Mucosa of descending colon (tissue), 3 donors: Measurements from ENCODE around the gene IQSEC3. TPM values are rescaled to one million over a fixed set of nuclear protein-coding genes. Genes with fewer than 3 reads are reported as not detected.
"Not testable (repeated sequence)": the region's sequence is repeated elsewhere in the genome, so short reads cannot be mapped to it uniquely, and the experiment has no call there.

Experiments used
- ATAC-seq: fragments of 200-7000 bp; cut with Tn5 transposase; one replicate; pipeline ENCODE4 v1.9.1; 2020; ENCODE audit warnings: mild to moderate bottlenecking, moderate library complexity
- DNase-seq, 3 donors: peaks; one replicate each; pipeline ENCODE4 v3.0.0-alpha.2; 2020
- H3K36me3 ChIP-seq: fragments of 200-600 bp; one replicate; pipeline ENCODE4 v1.8.0; 2021; ENCODE audit warnings: low read depth, mild to moderate bottlenecking
- H3K4me1 ChIP-seq: fragments of 200-600 bp; one replicate; pipeline ENCODE4 v1.8.0; 2021; ENCODE audit warnings: low read depth, mild to moderate bottlenecking
- H3K4me3 ChIP-seq: fragments of 200-600 bp; one replicate; pipeline ENCODE4 v1.8.0; 2021; ENCODE audit warnings: mild to moderate bottlenecking
- H3K9me3 ChIP-seq: fragments of 200-600 bp; one replicate; pipeline ENCODE4 v1.8.0; 2021; ENCODE audit warnings: mild to moderate bottlenecking
- intact Hi-C, 2 donors: fragments of 100-400 bp; cut with DNase I in 1 of 2; cut with micrococcal nuclease in 1 of 2; formaldehyde crosslinking; loops; one replicate each; pipeline versions ENCODE4 v1.11.0 to v1.11.1; 2022; cut with DNase I, micrococcal nuclease
- total RNA-seq, 3 donors: library from RNA; stranded (reverse); fragmentation: NEBNext Ultra II Directional in 2 of 3; extraction: Animal tissue kit (Norgen Biotek cat#: 25700) in 2 of 3; gene quantifications; one replicate each; pipeline versions ENCODE4 v1.2.1 to v1.2.4, GENCODE V29; 2021 to 2023
- TF ChIP-seq, protein P1 (sequence below): fragments of 200-600 bp; IDR thresholded peaks from one replicate; pipeline ENCODE4 v1.8.0; 2022; ENCODE audit warnings: antibody characterized with exemption, mild to moderate bottlenecking
- donor health status: DM: no; HTN: no; CAD: no; lungs with moderate emphysema.
- donor health status: DM: no; HTN: no; CAD: no.
- donor health status: DM: no; HTN: yes; CAD: no.

Gene IQSEC3
- total RNA-seq, 3 donors from 2014 or later, result 0.23 to 2.3 (median 1.1) TPM

DNA sequence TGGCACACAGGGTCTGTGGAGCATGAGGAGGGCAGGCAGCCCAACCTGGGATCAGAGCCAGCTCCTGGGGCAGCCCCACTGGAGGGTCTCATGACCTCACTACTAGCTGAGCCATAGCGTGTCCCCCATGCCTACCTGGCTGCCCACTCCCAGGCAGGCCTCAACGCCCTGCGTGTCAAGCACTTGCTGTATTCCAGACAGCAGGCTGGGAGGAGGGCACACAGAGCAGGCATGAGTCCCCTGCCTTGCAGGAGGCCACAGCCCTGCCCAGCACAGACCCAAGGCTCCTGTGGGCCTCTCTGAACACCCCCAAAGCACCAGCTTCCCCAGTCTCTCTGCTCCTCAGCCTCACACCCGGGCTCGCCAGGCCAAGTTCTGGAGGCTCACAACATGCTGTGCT lies 64.0 kb downstream of the IQSEC3 start:
- H3K4me3 ChIP-seq, result no peak overlapping the region
- DNase-seq (no peak), ATAC-seq (no peak)
- H3K9me3 ChIP-seq, result no peaks in the 10 kb centered on the region
- intact Hi-C loops, result no loop called here
- TF ChIP-seq, protein P1, sequence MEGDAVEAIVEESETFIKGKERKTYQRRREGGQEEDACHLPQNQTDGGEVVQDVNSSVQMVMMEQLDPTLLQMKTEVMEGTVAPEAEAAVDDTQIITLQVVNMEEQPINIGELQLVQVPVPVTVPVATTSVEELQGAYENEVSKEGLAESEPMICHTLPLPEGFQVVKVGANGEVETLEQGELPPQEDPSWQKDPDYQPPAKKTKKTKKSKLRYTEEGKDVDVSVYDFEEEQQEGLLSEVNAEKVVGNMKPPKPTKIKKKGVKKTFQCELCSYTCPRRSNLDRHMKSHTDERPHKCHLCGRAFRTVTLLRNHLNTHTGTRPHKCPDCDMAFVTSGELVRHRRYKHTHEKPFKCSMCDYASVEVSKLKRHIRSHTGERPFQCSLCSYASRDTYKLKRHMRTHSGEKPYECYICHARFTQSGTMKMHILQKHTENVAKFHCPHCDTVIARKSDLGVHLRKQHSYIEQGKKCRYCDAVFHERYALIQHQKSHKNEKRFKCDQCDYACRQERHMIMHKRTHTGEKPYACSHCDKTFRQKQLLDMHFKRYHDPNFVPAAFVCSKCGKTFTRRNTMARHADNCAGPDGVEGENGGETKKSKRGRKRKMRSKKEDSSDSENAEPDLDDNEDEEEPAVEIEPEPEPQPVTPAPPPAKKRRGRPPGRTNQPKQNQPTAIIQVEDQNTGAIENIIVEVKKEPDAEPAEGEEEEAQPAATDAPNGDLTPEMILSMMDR, result no peak
- H3K4me1 ChIP-seq, result no peaks in the 10 kb centered on the region
- no peaks in the 10 kb centered on the region for H3K36me3 ChIP-seq

DNA sequence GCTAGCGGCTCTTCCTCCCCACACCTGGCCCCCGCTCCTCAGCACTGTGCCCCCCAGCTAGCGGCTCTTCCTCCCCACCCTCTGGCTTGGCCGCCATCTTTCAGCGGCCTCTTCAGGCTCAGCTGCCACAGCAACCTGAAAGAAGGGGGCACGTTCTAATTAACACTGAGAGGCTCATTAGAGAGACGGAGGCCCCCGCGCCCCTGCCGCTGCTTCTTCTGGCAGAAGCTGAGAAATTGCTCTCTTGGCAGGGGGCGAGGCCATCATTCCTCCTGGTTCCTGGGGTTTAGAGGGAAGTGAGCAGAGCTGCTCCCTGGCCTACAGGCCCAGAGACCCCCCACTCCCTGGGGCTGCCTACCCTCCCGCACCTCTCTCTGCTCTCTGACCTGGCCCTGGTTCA lies 64.4 kb downstream of the IQSEC3 start:
- ATAC-seq (no peak), DNase-seq (no peak)
- no peaks in the 10 kb centered on the region for H3K36me3 ChIP-seq
- TF ChIP-seq, protein P1, result no peak
- no peak overlapping the region for H3K4me3 ChIP-seq
- H3K4me1 ChIP-seq, result no peaks in the 10 kb centered on the region
- intact Hi-C loops, result no loop called here
- no peaks in the 10 kb centered on the region for H3K9me3 ChIP-seq

- Histone ChIP-seq H3K9me3 (no peaks in the 10 kb centered on the region), H3K36me3 (no peaks in the 10 kb centered on the region), H3K4me1 (no peaks in the 10 kb centered on the region), H3K4me3 (no peak overlapping the region)
- DNase-seq (no peak), ATAC-seq (no peak)
- TF ChIP-seq, protein P1, result no peak
- intact Hi-C loops, result no loop called here
Observed at GRCh38 chr12:131732-132495, 65.3 kb downstream of the IQSEC3 start.

- H3K4me1 ChIP-seq, DNase-seq, H3K36me3 ChIP-seq, ATAC-seq, intact Hi-C loops, H3K9me3 ChIP-seq, H3K4me3 ChIP-seq: not testable (repeated sequence)
Observed at GRCh38 chr12:133616-134232, 67.2 kb downstream of the IQSEC3 start.

DNA sequence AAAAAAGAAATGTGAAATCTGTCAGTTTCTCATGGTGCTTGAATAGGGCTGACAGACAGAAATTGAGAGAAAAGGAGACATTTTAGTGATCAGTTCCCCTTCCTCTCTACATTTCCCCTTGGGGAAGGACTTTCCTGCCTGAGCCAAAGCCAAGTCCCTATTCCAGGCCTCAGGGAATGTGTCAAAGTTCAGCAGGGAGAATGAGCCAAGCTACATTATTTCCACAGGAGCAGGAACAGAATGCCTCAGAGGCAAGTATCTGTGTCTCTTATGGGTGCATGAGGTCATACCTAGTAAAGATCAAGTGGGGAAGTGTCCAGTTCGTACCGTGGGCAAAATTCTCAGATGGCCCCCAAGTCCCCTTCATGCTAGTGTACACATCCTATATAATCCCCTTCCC lies 68.6 kb downstream of the IQSEC3 start:
- TF ChIP-seq, protein P1, result no peak
- Histone ChIP-seq H3K4me3 (no peak overlapping the region), H3K36me3 (no peaks in the 10 kb centered on the region), H3K9me3 (no peaks in the 10 kb centered on the region), H3K4me1 (no peaks in the 10 kb centered on the region)
- intact Hi-C loops, result no loop called here
- peak; percentile 13 for ATAC-seq
- DNase-seq, result no peak

GRCh38 chr12:138171-138897 lies 71.8 kb downstream of the IQSEC3 start:
- Histone ChIP-seq H3K36me3 (no peaks in the 10 kb centered on the region), H3K4me3 (no peak overlapping the region), H3K9me3 (no peaks in the 10 kb centered on the region), H3K4me1 (no peaks in the 10 kb centered on the region)
- TF ChIP-seq, protein P1, result no peak
- DNase-seq (no peak), ATAC-seq (no peak)
- intact Hi-C loops, result no loop called here
